ENCODE results near the gene RAB7B.
A peak's percentile ranks its signal among the peaks of the same experiment; 100 is the strongest.

RAB7B gene

GRCh38 chr1:205972081-205972480 lies 31.1 kb downstream of the RAB7B start:
- no peak for DNase-seq

GRCh38 chr1:205971082-205971481 lies 32.1 kb downstream of the RAB7B start:
- DNase-seq, result no peak

- no peak for DNase-seq
These were observed 32.7 kb downstream of the RAB7B start for GRCh38 chr1:205970486-205970885.

- DNase-seq, result no peak
These were observed 34.0 kb downstream of the RAB7B start for GRCh38 chr1:205969229-205969628.

- no peak for DNase-seq
These were observed 35.5 kb downstream of the RAB7B start for GRCh38 chr1:205967554-205968335.

- DNase-seq, result peak; percentile 96 to 99
These were observed 37.9 kb downstream of the RAB7B start for GRCh38 chr1:205965036-205965884.

GRCh38 chr1:205963352-205964155 lies 39.6 kb downstream of the RAB7B start:
- no peak for DNase-seq

- no peak for DNase-seq
These were observed 40.4 kb downstream of the RAB7B start for GRCh38 chr1:205962821-205963221.

GRCh38 chr1:205961991-205962820 lies 41.0 kb downstream of the RAB7B start:
- DNase-seq, result peak; percentile 89 to 92

- DNase-seq, result no peak
These were observed 41.8 kb downstream of the RAB7B start for GRCh38 chr1:205961405-205961804.

GRCh38 chr1:205959789-205960188 lies 43.4 kb downstream of the RAB7B start:
- DNase-seq, result no peak

GRCh38 chr1:205955499-205955898 lies 47.7 kb downstream of the RAB7B start:
- DNase-seq, result no peak

- DNase-seq, result peak; percentile 32 to 56
These were observed 48.3 kb downstream of the RAB7B start for GRCh38 chr1:205954819-205955404.

GRCh38 chr1:205951746-205952145 lies 51.4 kb downstream of the RAB7B start:
- no peak for DNase-seq

- peak; percentile 96 to 98 for DNase-seq
These were observed 52.2 kb downstream of the RAB7B start for GRCh38 chr1:205950826-205951549.

GRCh38 chr1:205950280-205950679 lies 52.9 kb downstream of the RAB7B start:
- DNase-seq, result no peak

- DNase-seq, result no peak
These were observed 53.4 kb downstream of the RAB7B start for GRCh38 chr1:205949753-205950152.

- no peak for DNase-seq
These were observed 54.3 kb downstream of the RAB7B start for GRCh38 chr1:205948886-205949285.

- no peak for DNase-seq
These were observed 55.2 kb downstream of the RAB7B start for GRCh38 chr1:205948039-205948438.

GRCh38 chr1:205947024-205947423 lies 56.2 kb downstream of the RAB7B start:
- no peak for DNase-seq

- DNase-seq, result no peak
These were observed 58.1 kb downstream of the RAB7B start for GRCh38 chr1:205945069-205945468.

Data from NCI-H187 (cell line).